RWPE2 (cell line): ENCODE data around the gene ATP6V0C.

Experiments
- ATAC-seq: fragments of 200-7000 bp; cut with Tn5 transposase; 3 replicates; pipeline ENCODE4 v1.9.1; 2021; ENCODE audit warnings: low read depth
- DNase-seq: peaks from one replicate; pipeline ENCODE4 v3.0.0-alpha.2; 2020; ENCODE audit warnings: low spot score
- H3K27ac ChIP-seq: fragments of 450-650 bp; 2 replicates; pipeline ENCODE4 v1.5.1; 2017; ENCODE audit warnings: mild to moderate bottlenecking; ENCODE audit not compliant: poor library complexity, severe bottlenecking
- H3K27me3 ChIP-seq: fragments of 250-450 bp; sonication (Bioruptor Pico); 2 replicates; pipeline ENCODE4 v1.5.1; 2021; ENCODE audit warnings: mild to moderate bottlenecking, moderate library complexity; ENCODE audit not compliant: insufficient read depth, poor library complexity, severe bottlenecking
- H3K36me3 ChIP-seq: fragments of 250-450 bp; sonication (Bioruptor Pico); 2 replicates; pipeline ENCODE4 v1.5.1; 2020; ENCODE audit warnings: low read depth, mild to moderate bottlenecking, moderate library complexity
- H3K4me1 ChIP-seq: fragments of 250-450 bp; sonication (Bioruptor Pico); 2 replicates; pipeline ENCODE4 v1.5.1; 2021; ENCODE audit warnings: mild to moderate bottlenecking, moderate library complexity; ENCODE audit not compliant: insufficient read depth, poor library complexity, severe bottlenecking
- H3K4me3 ChIP-seq: fragments of 250-450 bp; sonication (Bioruptor Pico); 2 replicates; pipeline ENCODE4 v1.5.1; 2021; ENCODE audit warnings: mild to moderate bottlenecking, moderate library complexity; ENCODE audit not compliant: severe bottlenecking
- H3K9me3 ChIP-seq: fragments of 250-450 bp; sonication (Bioruptor Pico); 2 replicates; pipeline ENCODE4 v1.5.1; 2021; ENCODE audit warnings: mild to moderate bottlenecking, moderate library complexity; ENCODE audit not compliant: severe bottlenecking
- CTCF ChIP-seq: fragments of 450-650 bp; IDR thresholded peaks from one replicate; pipeline ENCODE4 v1.5.1; 2017; ENCODE audit warnings: mild to moderate bottlenecking, moderate library complexity; ENCODE audit not compliant: poor library complexity, severe bottlenecking

Gene ATP6V0C

GRCh38 chr16:2499454-2499853 lies 14.3 kb upstream of the ATP6V0C start:
- no peaks in the 10 kb centered on the region for H3K9me3 ChIP-seq
- DNase-seq (no peak), ATAC-seq (no peak)
- 0 out of 2 replicates have a peak, but pooled peaks cover 9% of the 10 kb centered on the region for H3K36me3 ChIP-seq
- no peak overlapping the region for H3K4me3 ChIP-seq
- H3K27me3 ChIP-seq, result no peaks in the 10 kb centered on the region
- H3K4me1 ChIP-seq, result no peaks in the 10 kb centered on the region
- TF ChIP-seq CTCF, result no peak
- no peak overlapping the region for H3K27ac ChIP-seq

GRCh38 chr16:2499890-2500429 lies 13.8 kb upstream of the ATP6V0C start:
- ATAC-seq (no peak), DNase-seq (no peak)
- Histone ChIP-seq H3K4me1 (no peaks in the 10 kb centered on the region), H3K9me3 (no peaks in the 10 kb centered on the region), H3K36me3 (0 out of 2 replicates have a peak, but pooled peaks cover 9% of the 10 kb centered on the region), H3K27me3 (no peaks in the 10 kb centered on the region), H3K4me3 (no peak overlapping the region), H3K27ac (no peak overlapping the region)
- TF ChIP-seq CTCF, result no peak

DNA sequence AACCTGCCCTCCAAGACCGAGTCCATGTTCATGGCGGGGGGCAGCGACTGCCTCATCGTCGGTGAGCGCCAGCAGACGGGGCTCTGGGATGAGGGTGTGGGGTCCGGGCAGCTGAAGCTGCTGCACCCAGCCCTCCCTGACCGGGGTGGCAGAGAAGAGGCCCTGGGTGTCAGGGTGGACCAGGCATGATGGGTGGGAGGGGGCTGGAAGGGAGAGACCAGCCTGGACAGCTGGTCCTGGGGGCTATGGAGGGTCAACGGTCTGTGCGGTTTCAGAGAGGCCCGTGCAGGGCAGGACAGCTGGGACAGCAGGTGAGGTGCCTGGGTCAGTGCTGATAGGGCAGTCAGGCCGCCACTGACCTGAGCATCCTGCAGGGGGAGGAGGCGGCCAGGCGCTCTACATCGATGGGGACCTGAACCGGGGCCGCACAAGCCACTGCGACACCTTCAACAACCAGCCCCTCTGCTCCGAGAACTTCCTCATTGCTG lies 13.3 kb upstream of the ATP6V0C start:
- Histone ChIP-seq H3K4me3 (no peak overlapping the region), H3K9me3 (no peaks in the 10 kb centered on the region), H3K4me1 (no peaks in the 10 kb centered on the region), H3K27me3 (no peaks in the 10 kb centered on the region), H3K36me3 (0 out of 2 replicates have a peak, but pooled peaks cover 9% of the 10 kb centered on the region), H3K27ac (no peak overlapping the region)
- DNase-seq, result peak; percentile 65
- no peak for ATAC-seq
- TF ChIP-seq CTCF, result no peak

DNA sequence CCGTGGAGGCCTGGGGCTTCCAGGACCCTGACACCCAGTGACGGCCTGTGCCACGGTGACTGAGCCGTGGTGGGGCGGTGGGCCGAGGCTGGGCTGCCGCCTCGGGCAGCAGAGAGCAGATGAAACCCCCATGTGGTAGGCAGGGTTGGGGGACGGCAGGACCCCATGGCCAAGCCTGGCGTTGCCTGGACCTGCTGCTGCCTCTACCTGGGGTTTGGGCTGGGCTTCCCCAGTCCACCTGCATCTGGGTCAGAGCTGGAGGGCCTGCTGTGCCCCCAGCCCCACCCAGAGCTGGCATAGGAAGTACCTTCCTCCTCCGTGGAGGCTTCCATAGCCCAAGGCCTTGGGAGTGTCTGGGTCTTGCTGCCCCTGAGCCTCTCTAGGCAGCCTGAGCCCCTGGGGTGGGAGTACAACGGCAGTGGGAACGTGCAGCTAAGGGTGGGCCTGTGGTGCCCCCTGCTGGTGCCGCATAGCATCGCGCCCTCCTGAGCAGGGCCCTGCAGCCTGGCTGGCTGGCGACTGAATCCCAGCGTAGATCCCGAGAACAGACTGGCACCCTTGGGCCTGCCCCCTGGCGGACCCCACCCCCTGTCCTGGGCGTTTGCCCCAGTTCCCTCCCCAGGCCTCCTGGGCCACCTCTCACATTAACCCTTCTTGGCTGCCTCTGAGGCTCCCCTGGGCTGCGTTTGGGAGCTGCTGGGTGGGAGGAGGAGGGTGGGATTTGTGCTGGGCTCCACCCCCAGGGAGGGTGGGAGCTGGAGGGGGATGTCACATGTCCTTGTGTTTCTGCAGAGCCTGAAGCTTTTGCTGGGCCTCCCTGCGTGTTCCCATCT lies 12.6 kb upstream of the ATP6V0C start:
- no peaks in the 10 kb centered on the region for H3K9me3 ChIP-seq
- ATAC-seq (peak; percentile 79), DNase-seq (peak; percentile 45)
- H3K27ac ChIP-seq, result no peak overlapping the region
- peak; percentile 83 for TF ChIP-seq CTCF
- no peaks in the 10 kb centered on the region for H3K4me1 ChIP-seq
- no peak overlapping the region for H3K4me3 ChIP-seq
- 0 out of 2 replicates have a peak, but pooled peaks cover 9% of the 10 kb centered on the region for H3K36me3 ChIP-seq
- H3K27me3 ChIP-seq, result no peaks in the 10 kb centered on the region
